GM19238 (cell line): ENCODE results near the gene SOX12.
A peak's percentile ranks its signal among the peaks of the same experiment; 100 is the strongest.

Experiments
- DNase-seq: peaks from one replicate; pipeline ENCODE4 v3.0.0; 2011; ENCODE audit warnings: low spot score; ENCODE audit not compliant: insufficient read length

SOX12 gene

DNA sequence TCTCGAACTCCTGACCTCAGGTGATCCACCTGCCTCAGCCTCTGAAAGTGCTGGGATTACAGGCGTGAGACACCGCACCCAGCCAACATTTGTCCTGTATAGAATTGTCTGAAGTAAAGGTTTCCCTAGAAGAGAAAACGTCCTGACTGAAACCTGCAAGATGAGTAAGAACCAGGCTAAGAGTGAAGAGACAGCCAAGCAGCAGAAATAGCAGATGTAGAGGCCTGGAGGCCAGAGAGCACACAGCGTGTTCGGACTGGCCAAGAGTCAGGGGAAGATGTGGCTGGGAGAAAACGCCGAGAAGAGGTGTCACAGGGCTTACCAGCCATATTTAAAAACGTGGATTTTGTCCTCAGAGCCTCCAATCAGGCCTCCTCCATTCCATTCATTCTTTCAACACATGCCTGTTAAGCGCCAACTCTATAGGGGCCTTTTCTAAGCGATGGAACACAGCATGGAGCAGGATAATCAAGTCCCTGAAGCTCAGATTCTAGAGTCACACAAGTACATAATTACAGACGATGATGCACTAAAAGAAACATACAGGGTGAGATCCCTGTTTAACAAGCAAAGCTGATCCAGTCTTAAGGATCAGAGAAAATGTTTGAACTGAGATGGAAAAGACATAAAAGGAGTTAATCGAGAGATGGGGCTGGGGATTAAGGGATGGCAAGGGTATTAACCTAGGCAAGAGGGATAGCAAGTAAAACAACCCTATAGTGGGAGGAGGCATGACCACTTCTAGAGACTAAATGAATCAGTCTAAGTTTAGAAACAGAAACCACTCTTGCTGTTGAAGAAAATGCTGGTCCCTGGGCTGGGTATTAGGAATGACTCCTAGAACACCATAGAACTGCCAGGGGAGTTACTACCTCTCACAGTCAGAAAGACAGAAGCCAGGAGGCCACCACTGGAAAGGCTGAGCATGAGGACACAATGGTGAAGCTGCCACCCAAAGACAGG lies 23.2 kb upstream of the SOX12 start:
- no peak for DNase-seq

DNA sequence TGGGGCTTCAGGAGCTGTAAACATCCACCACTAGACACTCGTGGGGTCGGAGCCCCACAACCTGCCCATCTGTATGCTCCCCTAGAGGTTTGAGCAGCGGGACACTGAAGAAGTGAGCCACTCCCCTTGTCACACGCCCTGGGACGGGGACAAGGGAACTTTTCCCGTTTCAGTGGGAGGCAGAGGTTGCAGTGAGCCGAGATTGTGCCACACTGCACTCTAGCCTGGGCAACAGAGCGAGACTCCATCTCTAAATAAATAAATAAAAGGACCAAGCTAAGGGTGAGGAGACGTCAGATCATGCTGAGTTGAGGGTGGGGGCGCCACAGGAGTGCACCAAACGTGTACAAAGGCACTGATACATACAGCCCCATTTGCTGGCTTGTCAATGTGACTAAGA lies 19.6 kb upstream of the SOX12 start:
- DNase-seq: no peak

DNA sequence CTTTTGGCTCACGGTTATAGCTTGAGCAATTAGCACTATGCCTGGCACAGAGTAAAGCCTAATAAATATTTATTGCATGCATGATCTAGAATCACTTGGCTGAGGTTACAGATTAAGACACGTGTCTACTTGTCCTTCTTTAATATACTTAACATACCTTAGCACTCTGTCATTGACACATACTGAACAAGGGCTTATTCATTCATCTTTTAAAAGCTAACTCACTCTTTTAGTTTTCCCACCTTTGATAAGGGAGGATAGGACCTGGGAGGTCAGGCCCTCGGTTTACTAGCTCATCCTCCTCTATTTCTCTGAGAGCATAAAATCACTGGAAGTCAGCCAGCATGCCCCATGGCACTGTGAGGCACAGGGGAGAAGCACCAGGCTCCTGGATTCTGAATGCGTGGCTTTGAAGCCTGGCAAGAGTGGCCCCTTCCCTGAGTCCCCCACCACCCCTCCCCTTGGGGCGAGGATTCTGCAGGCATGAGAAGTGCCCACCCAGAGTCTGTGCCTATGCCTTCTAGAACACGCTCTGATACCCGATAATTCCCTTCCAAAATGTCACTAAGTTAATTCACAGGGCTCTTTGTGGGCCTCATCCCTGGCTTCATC lies 16.8 kb upstream of the SOX12 start:
- DNase-seq: no peak

DNA sequence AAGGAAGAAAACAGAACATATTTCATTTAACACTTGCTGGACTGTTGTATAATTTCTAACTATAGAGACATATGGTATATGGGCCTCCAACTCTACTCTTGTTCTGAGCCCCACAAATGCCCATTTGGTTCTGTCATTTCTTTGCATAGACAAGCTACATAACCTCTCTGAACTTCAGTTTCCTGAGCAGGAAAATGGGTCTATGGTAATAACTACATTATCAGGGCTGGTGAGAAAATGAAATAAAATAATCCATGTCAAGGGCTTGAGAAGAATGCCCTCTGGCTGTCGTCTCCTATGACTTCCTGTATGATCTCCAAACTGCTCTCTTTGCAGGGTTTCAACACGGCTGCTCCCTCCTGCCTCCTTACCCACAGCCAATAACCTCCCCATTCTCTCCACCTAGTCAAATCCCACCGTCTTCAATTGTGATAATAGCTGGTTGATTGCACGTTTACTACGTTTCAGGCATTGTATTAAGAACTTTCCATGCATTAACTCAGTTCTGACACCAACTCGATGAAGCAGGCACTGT lies 16.0 kb upstream of the SOX12 start:
- no peak for DNase-seq

DNA sequence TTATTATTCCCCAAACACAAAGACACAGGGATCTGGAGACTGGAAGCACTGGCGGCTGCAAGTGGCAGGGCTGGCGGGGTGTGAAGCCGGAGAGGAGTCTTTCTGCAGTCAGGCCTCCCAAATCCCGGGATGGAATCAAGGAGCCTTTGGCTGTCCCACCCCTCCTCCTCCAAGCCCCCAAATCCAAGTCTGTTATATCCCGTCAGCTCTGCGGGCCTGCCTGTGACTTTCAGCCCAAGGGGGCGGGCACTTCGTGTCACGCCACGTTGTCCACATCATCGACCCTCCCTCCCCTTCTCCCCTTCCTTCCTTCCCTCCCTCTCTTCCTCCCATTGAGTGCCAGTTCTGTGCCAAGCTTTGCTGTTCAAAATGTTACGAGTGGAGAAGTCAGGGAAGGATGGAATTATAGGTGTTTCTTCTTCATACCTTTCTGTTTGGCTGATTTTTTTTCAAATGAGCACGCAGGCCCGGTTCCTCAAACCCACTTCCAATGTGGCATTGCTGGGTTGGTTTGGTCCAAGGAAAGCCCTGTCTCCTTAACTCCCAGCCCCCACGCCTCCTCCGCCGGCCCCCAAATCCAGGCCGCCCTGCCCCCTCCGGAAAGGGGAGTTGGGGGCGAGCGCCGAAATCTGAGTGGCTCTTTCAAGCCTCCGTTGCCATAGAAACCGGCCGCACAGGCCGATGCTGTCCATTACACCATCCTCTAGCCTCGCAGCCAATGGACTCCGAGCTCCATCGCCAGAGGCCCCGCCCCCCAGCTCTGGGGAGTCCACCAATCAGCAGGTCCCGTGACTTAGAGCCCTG lies 15.3 kb upstream of the SOX12 start:
- peak; percentile 96 for DNase-seq

DNA sequence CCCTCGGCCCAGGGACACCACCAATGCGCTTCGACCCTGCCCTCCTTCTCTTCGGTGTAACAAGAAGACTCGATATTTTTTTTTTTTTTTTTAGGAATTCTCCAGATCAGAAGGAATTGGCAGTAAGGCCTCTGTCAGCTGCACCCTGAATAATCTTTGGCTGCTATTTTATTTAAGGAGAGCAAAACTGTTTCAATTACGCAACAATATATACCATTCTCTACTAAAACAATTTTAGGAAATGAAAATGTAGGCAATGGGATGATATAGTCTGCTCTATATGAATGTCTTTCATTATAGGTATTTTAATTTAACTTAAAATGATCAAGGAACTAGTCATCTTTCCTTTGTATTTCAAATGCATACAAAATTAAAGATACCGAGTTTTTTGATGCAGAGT lies 14.7 kb upstream of the SOX12 start:
- DNase-seq: no peak

DNA sequence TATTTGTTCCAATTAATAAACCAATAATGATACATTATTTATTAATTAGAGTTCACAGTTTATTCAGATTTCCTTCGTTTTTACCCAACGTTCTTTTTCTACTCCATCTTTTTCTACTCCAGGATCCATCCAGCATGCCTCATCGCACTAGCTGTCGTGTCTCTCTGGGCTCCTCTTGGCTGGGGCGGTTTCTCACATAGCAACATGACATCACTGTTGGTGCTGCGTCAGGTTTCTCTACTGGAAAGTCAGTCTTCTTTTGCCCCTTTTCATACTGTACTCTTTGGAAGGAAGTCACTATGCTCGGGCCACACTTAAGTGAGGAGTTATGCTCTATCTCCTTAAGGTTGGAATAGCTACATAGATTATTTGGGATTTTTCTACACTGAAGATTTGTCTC lies 13.7 kb upstream of the SOX12 start:
- no peak for DNase-seq

DNA sequence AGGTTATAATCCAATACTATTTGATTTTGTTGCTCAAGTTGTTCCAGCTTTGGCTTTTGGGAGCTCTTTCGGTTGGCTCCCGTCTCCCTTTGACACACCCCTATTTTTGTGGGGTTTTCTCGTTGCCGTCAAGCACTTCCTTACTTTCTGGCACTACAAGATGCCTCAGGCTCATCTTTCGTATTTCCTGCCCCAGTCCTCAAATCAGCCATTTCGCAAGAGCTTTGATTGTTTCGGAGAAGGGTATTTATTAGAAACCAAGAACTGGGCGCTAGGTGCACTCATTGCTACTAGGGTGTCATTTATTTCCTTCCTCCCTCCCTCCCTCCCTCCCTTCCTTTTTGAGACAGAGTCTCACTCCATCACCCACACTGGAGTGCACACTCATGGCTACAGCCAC lies 13.3 kb upstream of the SOX12 start:
- DNase-seq: no peak

DNA sequence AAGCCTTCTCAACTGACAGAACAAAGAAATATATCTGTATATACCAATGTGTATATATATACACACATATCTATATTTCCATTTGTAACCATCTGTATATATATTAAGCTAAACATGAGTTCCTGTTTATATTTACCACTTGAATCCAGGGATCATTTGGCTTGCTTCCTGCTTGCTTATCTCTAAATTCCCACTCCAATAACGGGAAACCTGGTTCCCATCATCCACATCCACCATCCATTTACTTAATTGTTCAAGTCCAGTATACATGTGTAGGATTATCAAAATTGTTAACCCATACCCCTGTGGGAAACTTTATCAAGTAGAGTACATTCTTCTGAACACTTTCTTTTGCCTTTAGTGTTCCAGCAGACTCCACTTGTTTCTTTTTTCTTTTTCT lies 12.5 kb upstream of the SOX12 start:
- no peak for DNase-seq

DNA sequence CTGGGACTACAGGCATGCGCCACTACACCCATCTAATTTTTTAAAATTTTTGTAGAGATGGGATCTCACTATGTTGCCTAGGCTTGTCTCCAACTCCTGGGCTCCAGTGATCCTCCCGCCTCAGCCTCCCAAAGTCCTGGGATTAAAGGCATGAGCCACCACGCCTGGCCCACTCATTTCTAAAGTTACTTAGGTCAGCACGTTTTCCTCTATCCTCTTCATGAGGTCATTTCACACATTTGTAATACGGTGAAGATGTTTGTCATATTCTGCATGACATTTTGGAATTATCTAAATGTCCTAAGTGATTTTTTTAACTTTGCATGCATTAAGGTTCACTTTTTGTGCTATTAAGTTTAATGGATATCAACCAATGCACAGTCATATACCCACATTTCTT lies 11.9 kb upstream of the SOX12 start:
- DNase-seq: no peak

DNA sequence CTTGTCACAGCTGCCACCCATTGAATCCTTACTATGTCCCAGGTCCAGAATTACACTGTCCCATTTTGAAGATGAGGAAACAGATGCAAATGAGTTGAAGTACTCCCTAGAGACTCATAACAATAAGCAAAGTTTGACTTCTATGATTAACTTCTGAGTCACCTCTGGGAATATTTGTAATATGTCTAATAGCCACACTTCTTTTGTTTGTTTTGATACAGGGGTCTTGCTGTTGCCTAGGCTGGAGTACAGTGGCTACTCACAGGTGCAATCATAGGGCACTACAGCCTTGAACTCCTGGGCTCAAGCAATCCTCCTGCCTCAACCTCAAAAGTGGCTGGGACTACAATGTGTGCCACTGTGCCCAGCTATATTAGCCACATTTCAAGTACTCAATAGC lies 11.4 kb upstream of the SOX12 start:
- no peak for DNase-seq

DNA sequence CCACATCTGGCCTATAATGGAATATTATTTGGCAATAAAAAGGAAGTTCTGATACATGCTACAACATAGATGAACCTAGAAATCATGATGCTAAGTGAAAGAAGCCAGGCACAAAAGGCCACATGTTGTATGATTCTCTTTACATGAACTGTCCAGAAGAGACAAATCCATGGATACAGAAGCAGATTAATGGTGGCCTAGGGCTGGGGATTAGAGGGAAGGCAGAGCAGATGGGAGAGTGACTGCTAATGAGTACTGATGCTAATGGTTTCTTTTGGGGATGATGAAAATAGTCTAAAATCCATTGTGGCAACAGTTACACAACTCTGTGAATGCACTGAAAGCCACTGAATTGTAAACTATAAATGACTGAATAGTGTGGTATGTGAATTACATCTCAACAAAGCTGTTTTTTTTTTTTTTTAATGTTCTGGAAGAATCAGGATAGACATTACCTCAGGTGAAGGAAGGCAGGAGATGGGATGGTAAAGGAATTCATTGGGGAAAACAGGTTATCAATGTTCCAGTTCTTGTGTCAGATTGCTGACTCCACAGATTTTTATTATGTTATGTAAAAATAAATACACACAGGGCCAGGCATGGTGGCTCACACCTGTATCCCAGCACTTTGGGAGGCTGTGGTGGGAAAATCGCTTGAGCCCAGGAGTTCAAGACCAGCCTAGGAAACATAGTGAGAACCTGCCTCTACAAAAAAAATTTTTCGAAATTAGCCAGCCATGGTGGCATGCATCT lies 8.9 kb upstream of the SOX12 start:
- DNase-seq: no peak

DNA sequence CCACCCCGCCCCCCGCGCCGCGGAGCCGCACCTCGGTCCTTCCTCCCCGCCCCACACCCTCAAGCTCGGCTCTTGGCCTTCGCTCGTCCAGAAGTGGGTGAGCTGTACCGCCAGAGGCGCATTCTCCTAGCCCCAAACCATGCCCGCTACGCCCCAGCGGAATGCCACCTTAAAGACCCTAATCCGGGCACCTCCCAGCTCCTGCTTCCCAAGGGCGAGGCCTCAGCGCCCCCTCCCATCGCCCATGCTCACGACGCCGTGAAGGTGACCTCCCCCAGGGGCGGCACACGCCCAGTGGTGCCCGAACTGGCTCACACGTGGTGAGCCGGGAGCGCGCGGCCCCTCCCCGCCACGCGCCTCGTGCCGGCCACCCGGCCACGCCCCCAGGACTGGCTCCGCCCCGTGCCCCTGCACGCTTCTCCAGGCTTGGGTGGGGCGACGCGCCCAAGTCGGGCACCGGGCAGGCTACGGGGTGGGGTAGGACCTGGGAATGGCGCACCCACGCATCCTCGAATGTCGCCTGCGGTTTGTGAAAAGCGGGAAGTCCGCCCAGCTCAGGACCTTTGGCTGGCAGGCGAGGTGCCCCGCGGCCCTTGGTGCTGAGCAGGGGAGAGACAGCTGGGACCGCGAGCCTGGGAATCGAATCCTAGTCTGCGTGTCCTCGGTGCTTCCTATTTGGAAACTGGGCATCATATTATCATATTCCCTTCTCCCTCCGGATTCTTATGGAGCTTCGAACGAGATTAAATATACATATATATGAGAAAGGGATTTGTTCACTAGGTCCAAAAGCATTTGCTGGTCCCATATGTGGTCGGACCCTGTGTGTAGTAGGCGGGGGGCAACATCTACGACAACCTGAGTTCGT lies 941 bp upstream of the SOX12 start:
- peak; percentile 85 for DNase-seq

DNA sequence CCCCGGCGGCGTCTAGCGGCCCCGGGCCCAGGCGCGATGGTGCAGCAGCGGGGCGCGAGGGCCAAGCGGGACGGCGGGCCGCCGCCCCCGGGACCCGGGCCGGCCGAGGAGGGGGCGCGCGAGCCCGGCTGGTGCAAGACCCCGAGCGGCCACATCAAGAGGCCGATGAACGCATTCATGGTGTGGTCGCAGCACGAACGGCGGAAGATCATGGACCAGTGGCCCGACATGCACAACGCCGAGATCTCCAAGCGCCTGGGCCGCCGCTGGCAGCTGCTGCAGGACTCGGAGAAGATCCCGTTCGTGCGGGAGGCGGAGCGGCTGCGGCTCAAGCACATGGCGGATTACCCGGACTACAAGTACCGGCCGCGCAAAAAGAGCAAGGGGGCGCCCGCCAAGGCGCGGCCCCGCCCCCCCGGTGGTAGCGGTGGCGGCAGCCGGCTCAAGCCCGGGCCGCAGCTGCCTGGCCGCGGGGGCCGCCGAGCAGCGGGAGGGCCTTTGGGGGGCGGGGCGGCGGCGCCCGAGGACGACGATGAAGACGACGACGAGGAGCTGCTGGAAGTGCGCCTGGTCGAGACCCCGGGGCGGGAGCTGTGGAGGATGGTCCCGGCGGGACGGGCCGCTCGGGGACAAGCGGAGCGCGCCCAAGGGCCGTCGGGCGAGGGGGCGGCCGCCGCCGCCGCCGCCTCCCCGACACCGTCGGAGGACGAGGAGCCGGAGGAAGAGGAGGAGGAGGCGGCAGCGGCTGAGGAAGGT lies 715 bp downstream of the SOX12 start:
- DNase-seq: peak; percentile 29

DNA sequence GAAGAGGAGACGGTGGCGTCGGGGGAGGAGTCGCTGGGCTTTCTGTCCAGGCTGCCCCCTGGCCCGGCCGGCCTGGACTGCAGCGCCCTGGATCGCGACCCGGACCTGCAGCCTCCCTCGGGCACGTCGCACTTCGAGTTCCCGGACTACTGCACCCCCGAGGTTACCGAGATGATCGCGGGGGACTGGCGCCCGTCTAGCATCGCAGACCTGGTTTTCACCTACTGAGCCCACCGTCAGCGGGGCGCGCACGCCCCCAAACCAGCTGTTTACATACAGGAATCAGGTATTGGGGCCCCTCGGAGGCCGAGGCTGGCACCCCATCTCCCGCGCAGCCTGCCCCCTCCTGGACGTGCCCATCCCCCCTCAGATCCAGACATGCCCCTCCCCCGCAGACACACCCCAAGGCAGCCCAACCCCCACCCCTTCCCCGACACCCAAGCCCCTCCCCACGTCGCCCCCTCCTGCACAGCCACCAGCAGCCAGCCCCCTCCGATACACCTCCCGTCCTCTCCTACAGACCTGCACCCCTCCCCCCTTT lies 1.4 kb downstream of the SOX12 start:
- DNase-seq: no peak

DNA sequence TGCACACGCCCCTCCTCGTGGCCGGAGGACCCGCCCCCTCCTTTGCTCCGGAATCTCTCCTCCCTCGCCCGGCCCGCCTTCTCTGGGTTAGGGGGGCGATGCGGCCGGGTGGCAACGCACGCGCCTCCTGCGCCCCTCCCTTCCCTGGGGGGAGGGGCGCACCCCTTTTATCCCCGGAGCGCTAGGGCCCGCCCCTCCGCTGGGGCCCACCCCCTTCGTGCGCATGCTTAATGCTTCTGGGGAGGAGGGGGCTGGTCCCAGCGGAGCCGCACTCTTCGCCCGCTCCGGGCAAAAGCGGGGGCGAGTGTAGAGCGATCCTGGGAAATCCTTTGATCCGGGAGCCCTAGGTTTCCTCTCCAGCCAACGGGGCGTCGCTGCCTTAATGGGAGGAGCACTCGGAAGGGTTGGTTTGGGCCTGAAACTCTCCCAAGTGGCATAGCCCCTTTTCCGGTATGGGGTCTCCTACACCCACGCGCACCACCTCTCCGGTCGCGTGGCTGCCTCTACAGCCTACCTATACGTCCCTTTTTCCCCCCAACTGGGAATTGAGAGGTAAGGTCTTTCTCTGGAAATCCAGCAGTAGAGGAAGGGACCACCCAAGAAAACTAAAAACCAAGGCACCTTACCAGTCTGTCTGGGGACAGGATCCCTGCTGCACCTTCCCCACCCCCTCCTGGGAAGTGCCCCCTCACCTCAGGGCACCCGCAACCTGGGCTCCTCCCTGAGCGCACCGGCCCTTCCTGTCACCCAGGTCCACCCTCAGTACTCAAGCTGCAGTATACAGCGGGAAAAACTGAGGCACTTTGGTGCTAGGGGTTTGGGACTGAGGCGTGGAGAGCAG lies 2.1 kb downstream of the SOX12 start:
- peak; percentile 58 for DNase-seq

DNA sequence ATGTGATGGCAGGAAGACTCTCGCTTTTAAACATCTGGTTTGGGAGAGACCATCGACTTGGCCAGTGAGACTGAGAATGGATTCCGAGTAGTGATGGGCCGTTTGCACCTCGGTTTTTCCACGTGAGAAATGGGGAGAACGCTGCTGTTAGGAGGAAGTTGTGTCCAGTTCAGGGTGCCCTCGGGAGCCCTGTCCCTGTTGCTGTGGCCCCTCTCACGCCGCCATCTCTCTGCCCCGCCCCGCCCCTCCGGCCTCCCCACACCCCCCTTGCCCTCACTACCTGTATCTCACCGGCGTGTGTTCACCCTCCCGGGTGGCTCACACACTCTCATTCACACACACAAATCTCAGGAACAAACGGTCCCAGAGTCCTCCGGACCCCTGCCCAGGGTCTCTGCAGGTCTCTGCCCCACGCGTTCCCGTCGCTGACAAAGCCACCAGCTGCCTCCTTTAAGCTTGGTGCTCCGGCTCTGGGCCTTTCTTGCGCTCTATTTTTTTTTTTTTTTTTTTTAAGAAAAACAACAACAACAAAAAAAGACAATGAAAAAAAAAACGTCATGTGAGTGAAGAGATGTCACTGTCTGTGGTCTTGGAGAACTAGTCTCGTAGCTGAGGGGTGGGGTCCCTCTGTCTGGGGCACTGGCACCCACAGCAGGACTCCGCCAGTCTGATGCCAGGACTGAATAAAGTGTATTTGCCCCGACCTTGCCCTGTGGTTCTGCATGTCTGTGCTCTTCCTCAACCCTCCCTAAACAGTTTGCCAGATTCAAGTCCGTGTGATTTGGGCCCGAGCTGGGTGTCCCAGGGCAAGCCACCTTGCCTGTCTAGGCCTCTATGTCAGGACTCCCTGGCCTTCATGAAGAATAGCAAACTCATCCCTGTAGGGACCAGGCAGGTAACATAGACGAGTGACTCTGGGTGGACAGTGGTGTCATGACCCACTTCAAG lies 2.9 kb downstream of the SOX12 start:
- DNase-seq: no peak
